GM15510 (cell line): Measurements from ENCODE around the gene NUDCD2.

Experiments
- POLR2A ChIP-seq: IDR thresholded peaks from 3 replicates; pipeline ENCODE4 v1.6.1; 2011; ENCODE audit warnings: borderline replicate concordance; ENCODE audit not compliant: insufficient read length; ENCODE audit errors: extremely low read depth

NUDCD2 gene

GRCh38 chr5:163401271-163401670, 58.6 kb downstream of the NUDCD2 start:
- TF ChIP-seq POLR2A, result no peak

DNA sequence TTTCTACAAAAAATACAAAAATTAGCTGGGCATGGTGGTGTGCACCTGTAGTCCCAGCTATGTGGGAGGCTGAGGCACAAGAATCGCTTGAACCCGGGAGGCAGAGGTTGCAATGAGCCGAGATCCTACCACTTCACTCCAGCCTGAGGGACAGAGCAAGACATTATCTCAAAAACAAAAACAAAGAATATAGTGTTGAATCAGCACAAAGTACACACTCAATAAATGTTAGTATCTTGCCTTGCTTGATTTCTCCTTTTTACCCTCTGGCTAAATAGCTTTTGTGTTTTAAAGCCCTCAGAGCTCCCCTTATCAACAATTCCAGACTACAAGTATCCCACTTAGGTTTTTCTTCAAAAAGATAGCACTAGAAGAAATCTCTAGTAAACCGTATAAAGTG, 60.0 kb downstream of the NUDCD2 start:
- TF ChIP-seq POLR2A, result no peak

- TF ChIP-seq POLR2A, result no peak
Measured at GRCh38 chr5:163397354-163397753, 62.5 kb downstream of the NUDCD2 start.
